Stimulated activated CD8-positive, alpha-beta memory T cell treated with anti-CD3 and anti-CD28 coated beads, Interleukin-4, amount 100 ng/mL, for 24 hours (primary cell): ENCODE results near the gene MCC.

Experiments
- DNase-seq: peaks from one replicate; pipeline ENCODE4 v3.0.0-alpha.2; 2020; ENCODE audit warnings: low read depth

The MCC gene

DNA sequence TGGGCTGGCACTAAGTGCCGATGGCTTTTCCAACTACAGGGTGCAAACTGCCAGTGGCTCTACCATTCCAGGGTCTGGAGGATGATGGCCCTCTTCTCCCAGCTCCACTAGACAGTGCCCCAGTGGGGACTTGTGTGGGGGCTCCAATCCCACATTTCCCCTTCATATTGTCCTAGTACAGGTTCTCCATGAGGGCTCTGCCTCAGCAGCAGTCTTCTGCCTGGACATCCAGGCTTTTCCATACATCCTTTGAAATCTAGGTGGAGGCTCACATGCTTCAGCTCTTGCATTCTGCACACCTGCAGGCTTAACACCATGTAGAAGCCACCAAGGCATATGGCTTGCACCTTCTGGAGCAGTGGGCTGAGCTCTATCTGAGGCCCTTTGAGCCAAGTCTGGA lies 123.8 kb downstream of the MCC start:
- DNase-seq = no peak

GRCh38 chr5:113361701-113362100 lies 126.6 kb downstream of the MCC start:
- no peak for DNase-seq

- DNase-seq = no peak
Observed at GRCh38 chr5:113359419-113359818, 128.8 kb downstream of the MCC start.

DNA sequence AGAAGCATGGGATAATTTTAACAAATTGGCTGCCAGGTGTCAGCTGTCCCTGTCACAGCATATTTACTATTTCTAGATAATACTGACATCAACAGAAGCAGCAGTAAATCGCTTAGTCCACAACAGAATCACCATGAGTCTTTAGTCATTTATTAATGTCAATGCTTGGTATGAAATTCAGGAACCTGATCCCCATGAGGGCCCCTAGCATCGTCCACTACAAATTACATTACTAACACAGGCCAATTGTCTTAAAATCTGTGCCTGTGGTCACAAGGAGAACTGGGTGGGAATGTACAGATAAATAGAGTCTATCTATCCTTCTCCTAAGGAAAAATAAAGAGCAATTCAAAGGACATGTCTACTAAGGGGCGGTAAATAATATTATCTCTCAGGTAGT lies 129.6 kb downstream of the MCC start:
- DNase-seq = no peak

GRCh38 chr5:113357696-113358476 lies 130.4 kb downstream of the MCC start:
- DNase-seq = no peak

- no peak for DNase-seq
Observed at GRCh38 chr5:113356487-113356886, 131.8 kb downstream of the MCC start.

DNA sequence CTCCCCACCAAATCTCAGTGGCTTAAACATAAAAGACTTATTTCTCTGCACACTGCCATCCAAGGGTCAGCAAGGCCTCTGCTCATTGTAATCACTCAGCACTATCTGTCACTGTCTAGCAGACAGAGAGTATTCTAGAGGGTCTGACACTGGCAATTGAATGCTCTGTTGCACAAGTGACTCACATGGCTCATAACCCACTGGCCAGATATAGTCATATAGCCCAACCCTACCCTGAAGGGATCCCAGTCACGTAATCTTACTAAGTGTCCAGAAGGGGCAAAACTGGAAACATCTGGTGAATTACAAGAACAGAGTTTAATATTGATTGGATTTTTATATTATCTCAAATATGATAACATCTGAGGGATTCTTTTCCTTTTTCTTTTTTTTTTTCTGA lies 134.2 kb downstream of the MCC start:
- DNase-seq = no peak

DNA sequence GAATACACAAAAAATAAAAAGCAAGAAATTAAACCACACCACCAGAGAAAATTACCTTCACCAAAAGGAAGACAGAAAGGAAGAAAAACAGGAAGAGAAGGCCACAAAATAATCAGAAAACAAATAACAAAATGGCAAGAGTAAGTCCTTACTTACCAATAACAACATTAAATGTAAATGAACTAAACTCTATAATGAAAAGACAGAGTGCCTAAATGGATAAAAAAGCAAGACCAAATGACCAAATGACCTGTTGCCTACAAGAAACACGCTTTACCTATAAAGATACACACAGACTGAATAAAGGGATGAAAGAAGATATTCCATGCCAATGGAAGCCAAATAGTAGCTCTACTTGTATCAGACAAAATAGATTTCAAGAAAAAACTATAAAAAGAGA lies 140.7 kb downstream of the MCC start:
- DNase-seq = no peak

GRCh38 chr5:113344973-113345940 lies 143.0 kb downstream of the MCC start:
- no peak for DNase-seq

- no peak for DNase-seq
Observed at GRCh38 chr5:113343343-113343742, 144.9 kb downstream of the MCC start.

GRCh38 chr5:113340537-113340936 lies 147.7 kb downstream of the MCC start:
- DNase-seq = no peak

DNA sequence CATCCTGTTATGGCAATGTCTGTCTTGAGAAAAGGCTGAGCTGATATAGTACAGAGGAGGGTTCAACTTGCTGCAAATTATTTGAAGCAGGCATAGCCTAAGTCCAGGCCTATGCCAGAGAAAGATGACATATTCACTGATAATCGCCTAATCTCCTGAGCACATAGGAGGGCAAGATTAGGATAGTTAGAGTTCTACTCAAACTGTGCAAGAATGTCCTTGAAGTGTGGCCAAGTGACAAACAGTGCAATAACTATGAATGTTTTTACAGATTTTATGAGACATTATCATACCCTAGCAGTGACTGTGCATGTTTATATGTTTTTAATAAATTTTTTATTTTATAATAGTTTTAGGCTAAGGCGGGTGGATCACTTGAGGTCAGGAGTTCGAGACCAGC lies 149.6 kb downstream of the MCC start:
- no peak for DNase-seq

DNA sequence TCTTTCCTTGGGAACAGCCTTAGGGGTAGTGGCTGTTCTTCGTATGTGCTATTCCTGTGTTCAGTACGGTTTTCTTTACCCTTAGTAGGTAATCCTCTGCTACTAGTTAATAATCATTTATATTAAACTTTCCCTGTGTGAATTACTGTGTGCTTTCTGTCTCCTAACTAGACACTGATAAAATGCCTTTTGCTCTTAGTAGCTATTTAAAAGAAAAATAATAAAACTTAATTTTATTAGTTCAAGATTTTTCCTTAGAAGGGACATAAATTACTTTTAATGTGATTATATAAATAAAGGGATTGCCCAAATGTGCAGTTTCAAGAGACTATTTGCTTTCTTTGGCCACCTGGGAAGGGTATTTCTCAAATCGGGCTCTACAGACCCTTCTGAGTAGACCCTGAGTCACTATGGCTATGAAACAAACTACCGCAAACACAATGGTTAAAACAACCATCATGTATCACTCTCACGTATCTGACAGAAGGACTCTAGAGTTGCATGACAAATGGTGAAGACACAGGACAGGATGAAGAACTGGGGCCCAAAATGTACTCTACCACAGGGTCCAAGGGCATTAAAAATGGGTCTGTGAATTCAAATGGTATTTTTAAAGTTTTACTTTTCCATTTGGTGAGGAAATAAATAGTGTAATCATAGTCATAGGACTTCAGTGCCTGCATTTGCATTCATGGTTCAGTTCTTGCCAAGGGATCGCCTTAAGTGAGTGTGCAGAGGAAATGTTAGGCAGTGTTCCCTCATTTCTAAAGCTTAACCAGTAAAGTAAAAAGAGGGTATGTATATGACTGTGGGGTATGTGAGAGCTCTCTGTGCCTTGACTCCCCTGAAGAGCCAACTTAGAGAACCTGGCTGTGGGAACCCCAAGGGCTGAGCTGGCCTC lies 150.5 kb downstream of the MCC start:
- DNase-seq = no peak

- no peak for DNase-seq
Observed at GRCh38 chr5:113336975-113337374, 151.3 kb downstream of the MCC start.

GRCh38 chr5:113333411-113333810 lies 154.8 kb downstream of the MCC start:
- DNase-seq = no peak

DNA sequence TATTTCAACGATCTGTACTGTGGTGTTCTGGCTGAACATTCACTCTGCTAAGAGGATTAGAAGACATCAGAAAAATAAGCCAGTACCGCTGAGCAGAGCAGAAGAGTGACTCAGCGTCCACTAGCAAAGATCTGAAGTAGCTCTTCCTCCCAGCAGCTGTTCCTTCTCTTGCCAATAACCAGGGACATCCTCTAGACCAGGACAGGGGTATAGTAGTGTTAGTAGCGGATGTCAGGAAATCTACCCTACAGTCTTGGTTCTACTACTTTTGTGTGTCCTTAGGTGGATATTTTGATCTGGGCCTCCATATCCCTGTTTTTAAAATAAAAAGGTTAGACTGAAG lies 157.1 kb downstream of the MCC start:
- no peak for DNase-seq

DNA sequence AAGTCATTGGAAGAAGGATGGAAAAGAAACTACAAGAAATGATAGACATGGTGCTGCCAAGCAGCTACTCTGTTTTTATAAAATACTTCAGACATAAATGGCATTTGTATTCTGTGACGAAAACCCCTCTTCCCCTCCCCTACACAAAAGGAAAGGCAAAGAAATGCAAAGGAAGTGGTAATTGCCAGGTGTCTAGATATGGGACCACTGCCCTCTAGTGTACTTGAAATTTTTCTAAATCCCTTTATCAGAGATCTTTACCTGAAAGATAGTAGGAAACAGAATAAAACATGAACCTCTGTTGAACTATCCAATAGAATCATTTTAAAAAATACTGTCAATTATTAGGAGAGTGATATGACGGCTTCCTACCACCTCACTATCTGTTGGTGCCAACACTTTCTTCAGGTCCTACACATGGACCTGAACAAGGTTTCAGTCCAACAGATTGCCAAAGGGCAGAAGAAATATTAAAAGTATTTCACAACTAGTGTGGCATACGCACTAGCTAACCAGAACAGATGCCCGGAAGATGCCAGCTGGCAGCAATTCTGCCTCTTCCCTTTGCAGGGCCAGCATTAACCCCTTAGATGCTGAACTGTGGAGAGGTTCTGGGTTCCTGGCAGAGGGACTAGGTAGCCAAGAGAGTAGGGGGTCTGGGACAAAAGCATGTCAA lies 157.6 kb downstream of the MCC start:
- no peak for DNase-seq

GRCh38 chr5:113329981-113330380 lies 158.3 kb downstream of the MCC start:
- DNase-seq = no peak

DNA sequence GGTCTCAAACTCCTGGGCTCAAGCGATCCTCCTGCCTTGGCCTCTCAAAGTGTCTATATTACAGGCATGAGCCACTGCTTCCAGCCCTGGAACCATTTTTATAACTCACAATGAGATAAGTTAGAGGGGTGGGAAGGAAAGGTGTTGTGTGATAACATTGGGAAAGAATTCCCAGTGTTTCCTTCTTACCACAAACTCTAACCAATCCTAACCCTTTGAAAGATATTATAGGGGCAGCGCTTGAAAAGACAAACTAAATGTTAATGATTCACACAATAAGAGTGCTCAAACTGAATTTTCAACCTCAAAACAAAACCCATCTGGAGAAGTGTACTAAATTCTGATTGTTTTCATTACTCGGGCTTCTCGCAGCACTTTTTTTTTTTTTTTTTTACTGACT lies 163.2 kb downstream of the MCC start:
- no peak for DNase-seq

- no peak for DNase-seq
Observed at GRCh38 chr5:113321276-113321675, 167.0 kb downstream of the MCC start.

DNA sequence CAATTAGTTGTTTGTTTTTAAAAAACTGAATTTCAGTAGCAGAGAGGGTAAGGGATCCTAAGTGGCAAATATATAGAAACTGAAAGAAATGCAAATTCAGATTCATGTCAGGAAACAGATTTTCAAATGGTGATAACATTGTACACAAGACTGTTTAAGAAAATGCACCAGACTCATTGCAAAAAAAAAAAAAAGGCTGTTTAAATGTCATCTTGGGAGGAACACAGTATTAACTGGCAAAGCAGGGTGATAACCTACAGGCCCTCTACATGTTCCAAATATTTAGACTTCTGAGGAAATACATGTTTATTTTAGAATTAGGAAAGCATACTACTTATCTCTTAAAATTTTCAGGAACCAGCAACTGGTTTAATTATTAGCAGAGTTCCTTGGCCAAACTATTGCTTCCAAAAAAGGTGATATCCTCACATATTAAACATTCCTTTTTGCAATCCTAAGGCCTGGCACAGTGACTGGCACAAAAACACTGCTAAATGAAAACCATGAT lies 167.9 kb downstream of the MCC start:
- DNase-seq = no peak
